SK-N-SH (cell line): ENCODE results near the gene CEP85.

ENCODE experiments used
- CHD2 ChIP-seq: fragments of 150-350 bp; IDR thresholded peaks from 2 replicates; pipeline ENCODE4 v1.6.1; 2018; ENCODE audit warnings: low read length; ENCODE audit not compliant: partially characterized antibody
- CTCF ChIP-seq: fragments of 200-600 bp; sonication (generic); IDR thresholded peaks from 2 replicates; pipeline ENCODE4 v1.6.1; 2017; ENCODE audit warnings: antibody characterized with exemption, mild to moderate bottlenecking, moderate library complexity
- EZH2phosphoT487 ChIP-seq: fragments of 200-600 bp; sonication (generic); IDR thresholded peaks from 2 replicates; pipeline ENCODE4 v1.6.1; 2017; ENCODE audit warnings: low read depth, mixed run types, mild to moderate bottlenecking, antibody characterized with exemption, moderate library complexity, borderline replicate concordance
- GABPA ChIP-seq: IDR thresholded peaks from 2 replicates; pipeline ENCODE4 v1.4.0; 2012; ENCODE audit warnings: low read depth, mild to moderate bottlenecking
- IRF3 ChIP-seq: fragments of 150-350 bp; IDR thresholded peaks from 2 replicates; pipeline ENCODE4 v1.6.1; 2016; ENCODE audit warnings: mild to moderate bottlenecking, low read depth, low read length
- MAX ChIP-seq: IDR thresholded peaks from 2 replicates; pipeline ENCODE4 v1.4.0; 2012; ENCODE audit warnings: low read depth
- MEF2A ChIP-seq: IDR thresholded peaks from 2 replicates; pipeline ENCODE4 v1.4.0; 2012; ENCODE audit warnings: low read depth, borderline replicate concordance
- RAD21 ChIP-seq: IDR thresholded peaks from 2 replicates; pipeline ENCODE4 v1.6.1; 2012; ENCODE audit warnings: mild to moderate bottlenecking, low read length
- REST ChIP-seq: IDR thresholded peaks from 2 replicates; pipeline ENCODE4 v1.6.1; 2012; ENCODE audit warnings: mild to moderate bottlenecking, low read depth, low read length, moderate library complexity
- RFX5 ChIP-seq: IDR thresholded peaks from 2 replicates; pipeline ENCODE4 v1.6.1; 2012; ENCODE audit warnings: mild to moderate bottlenecking, improper control_type of control experiment, low read length
- SIN3A ChIP-seq: IDR thresholded peaks from 2 replicates; pipeline ENCODE4 v1.6.1; 2012; ENCODE audit warnings: low read depth, mild to moderate bottlenecking, low read length, moderate library complexity, borderline replicate concordance
- TAF1 ChIP-seq: IDR thresholded peaks from 2 replicates; pipeline ENCODE4 v1.6.1; 2012; ENCODE audit warnings: low read depth, mild to moderate bottlenecking, low read length, moderate library complexity, borderline replicate concordance
- USF2 ChIP-seq: fragments of 150-350 bp; IDR thresholded peaks from 2 replicates; pipeline ENCODE4 v1.6.1; 2017; ENCODE audit warnings: antibody characterized with exemption, low read length, low read depth, borderline replicate concordance
- YY1 ChIP-seq: IDR thresholded peaks from 2 replicates; pipeline ENCODE4 v1.4.0; 2012; ENCODE audit warnings: low read depth, mild to moderate bottlenecking

- no peak for TF ChIP-seq CTCF
- TF ChIP-seq REST, result no peak
- no peak for TF ChIP-seq TAF1
- no peak for TF ChIP-seq EZH2phosphoT487
- TF ChIP-seq RAD21, result no peak
- TF ChIP-seq MAX, result no peak
- TF ChIP-seq MEF2A, result no peak
- no peak for TF ChIP-seq USF2
- TF ChIP-seq SIN3A, result no peak
- no peak for TF ChIP-seq GABPA
- TF ChIP-seq RFX5, result no peak
- no peak for TF ChIP-seq CHD2
- TF ChIP-seq IRF3, result no peak
- no peak for TF ChIP-seq YY1
Measured at GRCh38 chr1:26237230-26237966, 3.4 kb downstream of the CEP85 start.
